ENCODE measurements around the gene EIF2S1.
A peak's percentile ranks its signal among the peaks of the same experiment; 100 is the strongest.

The EIF2S1 gene

DNA sequence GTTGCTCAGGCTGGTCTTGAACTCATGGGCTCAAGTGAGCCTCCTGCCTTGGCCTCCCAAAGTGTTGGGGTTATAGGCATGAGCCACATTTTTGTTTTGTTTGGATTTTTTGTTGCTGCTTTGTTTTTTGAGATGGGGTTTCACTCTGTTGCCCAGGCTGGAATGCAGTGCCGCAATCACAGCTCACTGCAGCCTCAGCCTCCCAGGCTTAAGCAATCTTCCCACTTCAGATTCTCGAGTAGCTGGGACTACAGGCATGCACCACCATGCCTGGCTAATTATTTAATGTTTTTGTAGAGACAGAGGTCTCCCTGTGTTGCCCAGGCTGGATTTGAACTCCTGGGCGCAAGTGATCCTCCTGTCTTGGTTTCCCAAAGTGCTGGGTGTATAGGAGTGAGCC is 57.5 kb downstream of the EIF2S1 start:
- DNase-seq (ENCODE audit: low read depth) = peak; percentile 46
- TF ChIP-seq, protein P1, sequence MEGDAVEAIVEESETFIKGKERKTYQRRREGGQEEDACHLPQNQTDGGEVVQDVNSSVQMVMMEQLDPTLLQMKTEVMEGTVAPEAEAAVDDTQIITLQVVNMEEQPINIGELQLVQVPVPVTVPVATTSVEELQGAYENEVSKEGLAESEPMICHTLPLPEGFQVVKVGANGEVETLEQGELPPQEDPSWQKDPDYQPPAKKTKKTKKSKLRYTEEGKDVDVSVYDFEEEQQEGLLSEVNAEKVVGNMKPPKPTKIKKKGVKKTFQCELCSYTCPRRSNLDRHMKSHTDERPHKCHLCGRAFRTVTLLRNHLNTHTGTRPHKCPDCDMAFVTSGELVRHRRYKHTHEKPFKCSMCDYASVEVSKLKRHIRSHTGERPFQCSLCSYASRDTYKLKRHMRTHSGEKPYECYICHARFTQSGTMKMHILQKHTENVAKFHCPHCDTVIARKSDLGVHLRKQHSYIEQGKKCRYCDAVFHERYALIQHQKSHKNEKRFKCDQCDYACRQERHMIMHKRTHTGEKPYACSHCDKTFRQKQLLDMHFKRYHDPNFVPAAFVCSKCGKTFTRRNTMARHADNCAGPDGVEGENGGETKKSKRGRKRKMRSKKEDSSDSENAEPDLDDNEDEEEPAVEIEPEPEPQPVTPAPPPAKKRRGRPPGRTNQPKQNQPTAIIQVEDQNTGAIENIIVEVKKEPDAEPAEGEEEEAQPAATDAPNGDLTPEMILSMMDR (IDR thresholded peaks at IDR 0.05; ENCODE audit: low read length, missing control alignments) = no peak
- no peak overlapping the region for H3K4me3 ChIP-seq (replicated peaks; ENCODE audit: low read depth, low read length)

DNA sequence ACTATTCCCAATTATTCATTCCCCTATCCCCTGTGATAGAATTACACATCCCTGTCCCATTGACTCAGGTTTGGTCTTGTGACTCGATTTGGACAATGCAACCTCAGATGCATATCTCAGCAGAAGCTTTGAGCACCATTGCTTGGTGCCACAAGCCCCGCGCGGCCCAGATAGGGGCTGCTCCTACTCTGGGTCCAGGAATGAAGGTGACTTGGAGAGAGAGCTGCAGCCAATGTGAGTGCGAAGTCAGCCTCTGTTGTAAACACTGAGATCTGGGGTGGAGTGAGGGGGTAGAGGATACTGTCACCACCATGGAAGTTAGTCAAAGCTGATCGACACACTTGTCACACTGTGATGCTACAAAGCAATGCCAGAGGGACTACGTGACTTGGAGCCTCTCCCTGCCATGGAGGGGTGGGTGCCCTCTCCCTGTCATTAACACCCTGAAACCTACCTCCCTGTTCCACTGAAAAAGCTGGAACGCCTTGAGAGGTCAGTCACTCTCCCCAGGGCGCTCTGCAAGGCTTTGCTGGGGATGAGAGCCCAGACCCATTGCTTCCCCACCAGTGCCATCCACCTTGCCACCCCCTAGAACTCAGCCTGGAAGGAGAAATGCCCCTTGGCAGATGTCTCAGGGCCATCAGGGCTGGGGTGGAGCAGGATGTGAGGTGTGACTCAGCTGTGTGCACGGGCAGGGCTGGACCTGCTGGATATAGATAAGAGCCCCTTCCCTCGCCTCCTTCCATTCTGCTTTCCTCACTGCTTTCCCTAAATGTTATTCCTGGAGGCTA is 58.5 kb downstream of the EIF2S1 start:
- DNase-seq (ENCODE audit: low read depth) = no peak

GRCh38 chr14:67420102-67420739 is 60.1 kb downstream of the EIF2S1 start:
- DNase-seq (ENCODE audit: low read depth) = no peak
- TF ChIP-seq, protein P1 (IDR thresholded peaks at IDR 0.05; ENCODE audit: low read length, missing control alignments) = peak; percentile 45
- no peak overlapping the region for H3K4me3 ChIP-seq (replicated peaks; ENCODE audit: low read depth, low read length)

More for the DNA sequence above, 58.5 kb downstream of the EIF2S1 start:
- H3K4me3 ChIP-seq (replicated peaks; ENCODE audit: low read depth, low read length) = no peak overlapping the region
- TF ChIP-seq, protein P1 (IDR thresholded peaks at IDR 0.05; ENCODE audit: low read length, missing control alignments) = no peak

GRCh38 chr14:67421356-67422224 is 61.5 kb downstream of the EIF2S1 start:
- no peak overlapping the region for H3K4me3 ChIP-seq (replicated peaks; ENCODE audit: low read depth, low read length)
- DNase-seq (ENCODE audit: low read depth) = no peak
- TF ChIP-seq, protein P1 (IDR thresholded peaks at IDR 0.05; ENCODE audit: low read length, missing control alignments) = no peak

DNA sequence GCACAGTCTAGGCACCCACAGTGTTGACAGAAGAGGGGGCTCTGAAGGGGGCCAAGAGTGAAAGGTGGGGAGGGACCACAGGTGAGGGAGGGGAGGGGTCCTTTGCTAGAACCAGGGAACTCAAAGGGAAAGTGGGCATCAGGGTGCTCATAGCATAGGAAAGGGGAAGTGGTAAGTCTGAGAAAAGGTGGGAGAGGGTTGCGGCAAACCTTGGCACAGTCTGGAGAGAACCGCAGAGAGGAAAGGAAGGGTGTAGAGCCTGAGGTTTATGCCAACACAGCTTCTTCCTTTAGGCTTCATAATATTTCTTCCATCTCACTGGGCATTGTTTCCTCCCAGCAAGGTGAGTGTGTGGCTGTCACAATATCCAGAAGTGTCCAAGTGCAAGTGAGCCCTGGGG is 63.3 kb downstream of the EIF2S1 start:
- no peak overlapping the region for H3K4me3 ChIP-seq (replicated peaks; ENCODE audit: low read depth, low read length)
- TF ChIP-seq, protein P1 (IDR thresholded peaks at IDR 0.05; ENCODE audit: low read length, missing control alignments) = no peak
- DNase-seq (ENCODE audit: low read depth) = no peak

DNA sequence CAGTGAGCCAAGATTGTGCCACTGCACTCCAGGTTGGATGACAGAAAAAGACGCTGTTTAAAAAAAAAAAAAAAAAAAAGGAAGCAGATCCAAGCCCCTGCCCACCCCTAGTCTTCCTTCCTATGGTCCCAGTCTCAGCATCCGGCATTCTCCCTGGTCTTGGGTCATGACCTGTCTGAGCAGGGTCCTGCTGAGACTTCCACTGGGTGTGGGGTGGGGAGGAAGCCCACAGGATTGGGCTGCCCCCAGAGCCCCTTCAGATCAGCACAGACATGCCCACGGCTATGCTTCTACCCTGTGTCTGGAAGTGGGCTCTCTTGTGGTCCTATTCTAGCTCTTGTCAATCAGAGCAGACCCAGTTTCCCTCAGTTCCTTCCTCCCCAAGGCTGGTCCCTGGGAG is 64.4 kb downstream of the EIF2S1 start:
- H3K4me3 ChIP-seq (replicated peaks; ENCODE audit: low read depth, low read length) = no peak overlapping the region
- DNase-seq (ENCODE audit: low read depth) = no peak
- TF ChIP-seq, protein P1 (IDR thresholded peaks at IDR 0.05; ENCODE audit: low read length, missing control alignments) = no peak
